Measurements from ENCODE around the gene UCK2. TPM values are rescaled to one million over a fixed set of nuclear protein-coding genes. Genes with fewer than 3 reads are reported as not detected.
A peak's percentile ranks its signal among the peaks of the same experiment; 100 is the strongest.
"Not testable (repeated sequence)": the region's sequence is repeated elsewhere in the genome, so short reads cannot be mapped to it uniquely, and the experiment has no call there.

Gene UCK2
- 10 to 100 TPM; 18.8 to 25.4 TPM for polyA plus RNA-seq

- Histone ChIP-seq H3K27ac (ENCODE audit: low read depth in 2 of 2, low read length in 1 of 2) (peak within 1 kb of the TSS; percentile 89 to 94), H3K4me1 (ENCODE audit: control insufficient read depth in 2 of 2, insufficient read depth in 2 of 2, low read length in 1 of 2) (no peaks in the 10 kb centered on the region), H3K27me3 (ENCODE audit: control insufficient read depth in 1 of 2, insufficient read depth in 2 of 2, low read length in 2 of 2) (no peaks in the 10 kb centered on the region), H3K36me3 (ENCODE audit: control insufficient read depth in 2 of 2, insufficient read depth in 2 of 2, low read length in 1 of 2) (no peaks in the 10 kb centered on the region), H3K4me3 (ENCODE audit: low read depth in 1 of 2, low read length in 2 of 2) (peak within 1 kb of the TSS; percentile 83 to 98), H3K9me3 (ENCODE audit: control insufficient read depth in 2 of 2, insufficient read depth in 1 of 2, low read depth in 1 of 2, low read length in 1 of 2) (no peaks in the 10 kb centered on the region)
- 1% methylated on average over 87 to 94 of the region's 94 CpGs for WGBS, 2 donors
Observed at GRCh38 chr1:165827268-165828102, at the start of gene UCK2. Gene UCK2 (plus strand): TSS chr1:165827614. CDS start chr1:165827834, 220 bp downstream.

DNA sequence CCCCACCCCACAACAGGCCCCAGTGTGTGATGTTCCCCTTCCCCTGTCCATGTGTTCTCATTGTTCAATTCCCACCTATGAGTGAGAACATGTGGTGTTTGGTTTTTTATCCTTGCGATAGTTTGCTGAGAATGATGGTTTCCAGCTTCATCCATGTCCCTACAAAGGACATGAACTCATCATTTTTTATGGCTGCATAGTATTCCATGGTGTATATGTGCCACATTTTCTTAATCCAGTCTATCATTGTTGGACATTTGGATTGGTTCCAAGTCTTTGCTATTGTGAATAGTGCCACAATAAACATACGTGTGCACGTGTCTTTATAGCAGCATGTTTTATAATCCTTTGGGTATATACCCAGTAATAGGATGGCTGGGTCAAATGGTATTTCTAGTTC lies 49.2 kb upstream of the UCK2 start:
- not testable (repeated sequence) for H3K36me3 ChIP-seq (ENCODE audit: control insufficient read depth in 2 of 2, insufficient read depth in 2 of 2, low read length in 1 of 2); H3K27ac ChIP-seq (ENCODE audit: low read depth in 2 of 2, low read length in 1 of 2); H3K27me3 ChIP-seq (ENCODE audit: control insufficient read depth in 1 of 2, insufficient read depth in 2 of 2, low read length in 2 of 2); H3K4me1 ChIP-seq (ENCODE audit: control insufficient read depth in 2 of 2, insufficient read depth in 2 of 2, low read length in 1 of 2); H3K9me3 ChIP-seq (ENCODE audit: control insufficient read depth in 2 of 2, insufficient read depth in 1 of 2, low read depth in 1 of 2, low read length in 1 of 2); H3K4me3 ChIP-seq (ENCODE audit: low read depth in 1 of 2, low read length in 2 of 2)
- WGBS, 2 donors: 93% methylated on average over 2 of the region's 3 CpGs; no CpG with 5 or more reads in 1 of the 2 donors

GRCh38 chr1:165783519-165783918 lies 43.9 kb upstream of the UCK2 start:
- not testable (repeated sequence) for H3K27me3 ChIP-seq (ENCODE audit: control insufficient read depth in 1 of 2, insufficient read depth in 2 of 2, low read length in 2 of 2); H3K27ac ChIP-seq (ENCODE audit: low read depth in 2 of 2, low read length in 1 of 2); H3K36me3 ChIP-seq (ENCODE audit: control insufficient read depth in 2 of 2, insufficient read depth in 2 of 2, low read length in 1 of 2); H3K4me1 ChIP-seq (ENCODE audit: control insufficient read depth in 2 of 2, insufficient read depth in 2 of 2, low read length in 1 of 2); H3K9me3 ChIP-seq (ENCODE audit: control insufficient read depth in 2 of 2, insufficient read depth in 1 of 2, low read depth in 1 of 2, low read length in 1 of 2); H3K4me3 ChIP-seq (ENCODE audit: low read depth in 1 of 2, low read length in 2 of 2)
- WGBS, 2 donors: 91% methylated on average over 11 of the region's 11 CpGs

- Histone ChIP-seq H3K36me3 (ENCODE audit: control insufficient read depth in 2 of 2, insufficient read depth in 2 of 2, low read length in 1 of 2) (no peaks in the 10 kb centered on the region), H3K4me3 (ENCODE audit: low read depth in 1 of 2, low read length in 2 of 2) (no peak overlapping the region), H3K4me1 (ENCODE audit: control insufficient read depth in 2 of 2, insufficient read depth in 2 of 2, low read length in 1 of 2) (no peaks in the 10 kb centered on the region), H3K27ac (ENCODE audit: low read depth in 2 of 2, low read length in 1 of 2) (no peak overlapping the region), H3K9me3 (ENCODE audit: control insufficient read depth in 2 of 2, insufficient read depth in 1 of 2, low read depth in 1 of 2, low read length in 1 of 2) (no peaks in the 10 kb centered on the region), H3K27me3 (ENCODE audit: control insufficient read depth in 1 of 2, insufficient read depth in 2 of 2, low read length in 2 of 2) (no peaks in the 10 kb centered on the region)
- WGBS, 2 donors: 96 to 99% methylated on average over 1 of the region's 1 CpG
Observed at GRCh38 chr1:165787741-165788140, 39.7 kb upstream of the UCK2 start.

DNA sequence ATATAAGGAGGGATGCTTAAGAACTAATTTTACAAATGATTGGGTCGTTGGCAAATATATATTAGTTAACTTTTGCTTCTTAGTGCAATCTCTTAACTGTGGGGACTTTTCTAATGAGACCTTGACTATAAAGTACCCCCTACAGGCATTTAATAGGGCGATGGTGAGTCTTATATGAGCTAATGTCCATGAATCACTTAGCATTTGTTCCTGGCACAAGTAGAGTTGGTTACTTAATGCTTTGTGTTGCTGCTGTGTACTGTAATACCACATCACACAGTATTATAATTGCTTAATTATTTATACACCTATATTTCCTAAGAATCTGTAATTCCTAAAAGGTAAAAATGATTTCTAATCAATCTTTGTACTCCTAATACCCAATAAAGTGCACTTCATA lies 33.5 kb upstream of the UCK2 start:
- no peaks in the 10 kb centered on the region for H3K4me1 ChIP-seq (ENCODE audit: control insufficient read depth in 2 of 2, insufficient read depth in 2 of 2, low read length in 1 of 2)
- H3K27ac ChIP-seq (ENCODE audit: low read depth in 2 of 2, low read length in 1 of 2): no peak overlapping the region
- WGBS, 2 donors: 51 to 66% methylated on average over 2 of the region's 2 CpGs
- H3K9me3 ChIP-seq (ENCODE audit: control insufficient read depth in 2 of 2, insufficient read depth in 1 of 2, low read depth in 1 of 2, low read length in 1 of 2): no peaks in the 10 kb centered on the region
- H3K36me3 ChIP-seq (ENCODE audit: control insufficient read depth in 2 of 2, insufficient read depth in 2 of 2, low read length in 1 of 2): no peaks in the 10 kb centered on the region
- H3K4me3 ChIP-seq (ENCODE audit: low read depth in 1 of 2, low read length in 2 of 2): no peak overlapping the region
- no peaks in the 10 kb centered on the region for H3K27me3 ChIP-seq (ENCODE audit: control insufficient read depth in 1 of 2, insufficient read depth in 2 of 2, low read length in 2 of 2)

- H3K4me1 ChIP-seq (ENCODE audit: control insufficient read depth in 2 of 2, insufficient read depth in 2 of 2, low read length in 1 of 2): no peaks in the 10 kb centered on the region
- H3K27ac ChIP-seq (ENCODE audit: low read depth in 2 of 2, low read length in 1 of 2): no peak overlapping the region
- H3K4me3 ChIP-seq (ENCODE audit: low read depth in 1 of 2, low read length in 2 of 2): no peak overlapping the region
- no peaks in the 10 kb centered on the region for H3K9me3 ChIP-seq (ENCODE audit: control insufficient read depth in 2 of 2, insufficient read depth in 1 of 2, low read depth in 1 of 2, low read length in 1 of 2)
- no peaks in the 10 kb centered on the region for H3K27me3 ChIP-seq (ENCODE audit: control insufficient read depth in 1 of 2, insufficient read depth in 2 of 2, low read length in 2 of 2)
- no peaks in the 10 kb centered on the region for H3K36me3 ChIP-seq (ENCODE audit: control insufficient read depth in 2 of 2, insufficient read depth in 2 of 2, low read length in 1 of 2)
- WGBS, 2 donors: 76 to 86% methylated on average over 2 of the region's 2 CpGs
Observed at GRCh38 chr1:165795894-165796293, 31.5 kb upstream of the UCK2 start.

DNA sequence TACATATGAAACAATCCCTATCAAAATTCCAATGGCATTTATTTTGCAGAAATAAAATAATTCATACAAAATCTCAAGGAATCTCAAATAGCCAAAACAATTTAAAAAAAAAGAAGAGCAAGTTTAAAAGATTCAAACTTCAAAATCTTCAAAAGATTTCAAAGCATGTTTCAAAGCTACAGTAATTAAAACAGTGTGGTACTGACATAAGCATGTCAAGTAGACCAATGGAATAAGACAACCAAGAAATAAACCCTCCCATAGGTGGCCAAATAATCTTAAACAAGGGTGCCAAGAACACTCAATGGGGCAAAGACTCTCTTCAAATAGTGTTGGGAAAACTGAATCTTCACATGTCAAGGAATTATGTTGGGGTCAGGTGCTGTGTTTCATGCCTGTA lies 28.0 kb upstream of the UCK2 start:
- H3K9me3 ChIP-seq (ENCODE audit: control insufficient read depth in 2 of 2, insufficient read depth in 1 of 2, low read depth in 1 of 2, low read length in 1 of 2): no peaks in the 10 kb centered on the region

GRCh38 chr1:165804513-165804912 lies 22.9 kb upstream of the UCK2 start:
- H3K4me3 ChIP-seq (ENCODE audit: low read depth in 1 of 2, low read length in 2 of 2); H3K27me3 ChIP-seq (ENCODE audit: control insufficient read depth in 1 of 2, insufficient read depth in 2 of 2, low read length in 2 of 2); H3K36me3 ChIP-seq (ENCODE audit: control insufficient read depth in 2 of 2, insufficient read depth in 2 of 2, low read length in 1 of 2); H3K27ac ChIP-seq (ENCODE audit: low read depth in 2 of 2, low read length in 1 of 2); H3K9me3 ChIP-seq (ENCODE audit: control insufficient read depth in 2 of 2, insufficient read depth in 1 of 2, low read depth in 1 of 2, low read length in 1 of 2); H3K4me1 ChIP-seq (ENCODE audit: control insufficient read depth in 2 of 2, insufficient read depth in 2 of 2, low read length in 1 of 2): not testable (repeated sequence)
- WGBS, 2 donors: 81 to 84% methylated on average over 1 of the region's 1 CpG

More for the DNA sequence above, 28.0 kb upstream of the UCK2 start:
- H3K27me3 ChIP-seq (ENCODE audit: control insufficient read depth in 1 of 2, insufficient read depth in 2 of 2, low read length in 2 of 2): no peaks in the 10 kb centered on the region
- no peak overlapping the region for H3K27ac ChIP-seq (ENCODE audit: low read depth in 2 of 2, low read length in 1 of 2)
- H3K4me1 ChIP-seq (ENCODE audit: control insufficient read depth in 2 of 2, insufficient read depth in 2 of 2, low read length in 1 of 2): no peaks in the 10 kb centered on the region
- no peak overlapping the region for H3K4me3 ChIP-seq (ENCODE audit: low read depth in 1 of 2, low read length in 2 of 2)
- H3K36me3 ChIP-seq (ENCODE audit: control insufficient read depth in 2 of 2, insufficient read depth in 2 of 2, low read length in 1 of 2): no peaks in the 10 kb centered on the region

DNA sequence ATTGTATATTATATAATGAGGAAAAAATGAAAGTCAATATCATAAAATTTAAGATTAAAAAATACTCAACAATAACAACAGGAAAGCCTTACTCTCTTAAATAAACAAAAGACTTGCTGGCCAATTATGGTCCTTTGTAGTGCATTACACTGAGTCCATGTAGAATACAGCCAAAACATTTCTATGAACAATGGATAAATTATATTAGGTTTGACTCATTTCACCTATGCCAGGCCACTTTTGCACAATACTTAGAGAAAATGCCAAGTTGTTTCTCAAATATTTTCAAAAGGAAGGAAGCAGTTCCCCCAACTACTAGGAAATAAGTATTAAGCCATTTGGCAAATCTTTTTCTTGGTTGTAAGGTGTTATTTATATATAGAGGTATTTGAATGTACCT lies 19.8 kb upstream of the UCK2 start:
- Histone ChIP-seq H3K36me3 (ENCODE audit: control insufficient read depth in 2 of 2, insufficient read depth in 2 of 2, low read length in 1 of 2) (no peaks in the 10 kb centered on the region), H3K4me3 (ENCODE audit: low read depth in 1 of 2, low read length in 2 of 2) (no peak overlapping the region), H3K27ac (ENCODE audit: low read depth in 2 of 2, low read length in 1 of 2) (no peak overlapping the region), H3K27me3 (ENCODE audit: control insufficient read depth in 1 of 2, insufficient read depth in 2 of 2, low read length in 2 of 2) (no peaks in the 10 kb centered on the region), H3K4me1 (ENCODE audit: control insufficient read depth in 2 of 2, insufficient read depth in 2 of 2, low read length in 1 of 2) (no peaks in the 10 kb centered on the region), H3K9me3 (ENCODE audit: control insufficient read depth in 2 of 2, insufficient read depth in 1 of 2, low read depth in 1 of 2, low read length in 1 of 2) (no peaks in the 10 kb centered on the region)

DNA sequence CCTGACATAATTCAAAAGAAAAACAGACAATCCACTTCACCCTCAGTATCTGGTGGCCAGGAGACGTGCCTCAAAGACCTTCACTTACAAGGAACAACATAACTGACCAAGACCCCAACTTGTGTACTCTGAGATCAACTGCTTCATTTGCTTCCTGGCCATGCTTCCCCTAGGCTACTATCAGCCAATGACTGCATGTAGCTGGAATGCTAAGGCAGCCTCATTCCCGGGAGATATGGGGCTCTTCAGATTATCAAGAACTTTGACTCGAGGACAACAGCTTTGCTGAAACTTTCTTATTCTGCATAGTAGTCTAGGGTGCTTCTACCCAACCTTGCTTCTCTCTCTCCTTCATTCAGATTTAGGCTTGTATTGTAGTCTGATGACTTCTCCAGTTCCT lies 11.7 kb upstream of the UCK2 start:
- no peaks in the 10 kb centered on the region for H3K9me3 ChIP-seq (ENCODE audit: control insufficient read depth in 2 of 2, insufficient read depth in 1 of 2, low read depth in 1 of 2, low read length in 1 of 2)
- no peak overlapping the region for H3K27ac ChIP-seq (ENCODE audit: low read depth in 2 of 2, low read length in 1 of 2)
- H3K36me3 ChIP-seq (ENCODE audit: control insufficient read depth in 2 of 2, insufficient read depth in 2 of 2, low read length in 1 of 2): no peaks in the 10 kb centered on the region
- H3K4me1 ChIP-seq (ENCODE audit: control insufficient read depth in 2 of 2, insufficient read depth in 2 of 2, low read length in 1 of 2): no peaks in the 10 kb centered on the region
- 56 to 60% methylated on average over 3 of the region's 3 CpGs for WGBS, 2 donors
- H3K27me3 ChIP-seq (ENCODE audit: control insufficient read depth in 1 of 2, insufficient read depth in 2 of 2, low read length in 2 of 2): no peaks in the 10 kb centered on the region
- H3K4me3 ChIP-seq (ENCODE audit: low read depth in 1 of 2, low read length in 2 of 2): no peak overlapping the region

Data from esophagus (tissue), 2 donors.